ENCODE measurements around the gene LIX1L. TPM values are rescaled to one million over a fixed set of nuclear protein-coding genes. Genes with fewer than 3 reads are reported as not detected.

Gene LIX1L
- total and polyA plus RNA-seq, 2 of the 13 experiments (the other 11 are each of a cell fraction or from before 2014, with no cell fraction given): 8.1 to 24.9 TPM

- TF ChIP-seq ZBTB10 (CRISPR knock-in tag; IDR thresholded peaks at IDR 0.05; ENCODE audit: borderline replicate concordance): no peak
- TF ChIP-seq ZKSCAN5 (CRISPR knock-in tag; IDR thresholded peaks at IDR 0.05): no peak
- no peak for TF ChIP-seq ZMYM3 (CRISPR knock-in tag; IDR thresholded peaks at IDR 0.05)
- no peak for TF ChIP-seq MED8 (CRISPR knock-in tag; IDR thresholded peaks at IDR 0.05; ENCODE audit: insufficient replicate concordance)
- no peak for TF ChIP-seq ZBTB33 (CRISPR knock-in tag; IDR thresholded peaks at IDR 0.05)
- no peak for TF ChIP-seq MXD1 (CRISPR knock-in tag; IDR thresholded peaks at IDR 0.05)
- no peak for TF ChIP-seq EHMT2 (IDR thresholded peaks at IDR 0.05; ENCODE audit: borderline replicate concordance, low read depth, low read length)
- TF ChIP-seq ATF5 (CRISPR knock-in tag; IDR thresholded peaks at IDR 0.05; ENCODE audit: low read depth): no peak
- no peak for TF ChIP-seq NR0B2 (CRISPR knock-in tag; IDR thresholded peaks at IDR 0.05)
- TF ChIP-seq PCBP2 (optimal IDR thresholded peaks at IDR 0.05; ENCODE audit: low read depth, low read length, poor library complexity, severe bottlenecking): no peak
- no peak for TF ChIP-seq ZNF503 (CRISPR knock-in tag; IDR thresholded peaks at IDR 0.05)
- TF ChIP-seq PITX1 (CRISPR knock-in tag; IDR thresholded peaks at IDR 0.05): no peak
These were observed 34.1 kb upstream of the LIX1L start (continued) for GRCh38 chr1:145991735-145992412.

All from HepG2 (cell line).